ENCODE results near the gene ANKS3. TPM values are rescaled to one million over a fixed set of nuclear protein-coding genes. Genes with fewer than 3 reads are reported as not detected.

The ANKS3 gene
- total RNA-seq, 2 experiments from 2014 or later = 17.6 to 21.7 TPM

- DNase-seq (ENCODE audit: low spot score) = no peak
- Histone ChIP-seq H3K4me2 (ENCODE audit: low read length) (no peak overlapping the region), H3K9me2 (ENCODE audit: insufficient read depth, low read length) (no peaks in the 10 kb centered on the region), H3K36me3 (ENCODE audit: insufficient read depth, low read length) (no peaks in the 10 kb centered on the region), H3K79me2 (ENCODE audit: insufficient read depth, low read depth, low read length) (no peaks in the 10 kb centered on the region), H3K27ac (ENCODE audit: low read depth, low read length, poor library complexity, severe bottlenecking) (no peak overlapping the region), H3K4me3 (ENCODE audit: low read depth, low read length, poor library complexity, severe bottlenecking) (no peak overlapping the region), H3K9me3 (ENCODE audit: low read length) (no peaks in the 10 kb centered on the region), H2AFZ (ENCODE audit: low read length) (no peak overlapping the region), H3K4me1 (ENCODE audit: insufficient read depth, low read length, poor library complexity, severe bottlenecking) (no peaks in the 10 kb centered on the region), H4K20me1 (ENCODE audit: insufficient read depth, low read length) (no peaks in the 10 kb centered on the region)
- no peak for TF ChIP-seq EZH2phosphoT487 (IDR thresholded peaks at IDR 0.05; ENCODE audit: borderline replicate concordance, low read depth, low read length)
- TF ChIP-seq CTCF (conservative IDR thresholded peaks at IDR 0.05; ENCODE audit: low read length) = no peak
- intact Hi-C loops (cut with micrococcal nuclease; ENCODE audit: unreplicated experiment) = no loop called here
- no TSS peak for BruUV-seq (replicated peaks)
- ChIA-PET POLR2A (no interaction called here), CTCF (ENCODE audit: unreplicated experiment) (no interaction called here)
These were observed 48.1 kb downstream of the ANKS3 start for GRCh38 chr16:4685776-4686496.

GRCh38 chr16:4685292-4685691 lies 48.8 kb downstream of the ANKS3 start:
- no peak overlapping the region for H2AFZ ChIP-seq (ENCODE audit: low read length)
- no peak overlapping the region for H3K4me3 ChIP-seq (ENCODE audit: low read depth, low read length, poor library complexity, severe bottlenecking)
- intact Hi-C loops (cut with micrococcal nuclease; ENCODE audit: unreplicated experiment) = no loop called here
- H3K27ac ChIP-seq (ENCODE audit: low read depth, low read length, poor library complexity, severe bottlenecking) = no peak overlapping the region
- H3K9me2 ChIP-seq (ENCODE audit: insufficient read depth, low read length) = no peaks in the 10 kb centered on the region
- H4K20me1 ChIP-seq (ENCODE audit: insufficient read depth, low read length) = no peaks in the 10 kb centered on the region
- H3K36me3 ChIP-seq (ENCODE audit: insufficient read depth, low read length) = no peaks in the 10 kb centered on the region
- POLR2A ChIA-PET = no interaction called here
- no peak for DNase-seq (ENCODE audit: low spot score)
- no peak overlapping the region for H3K4me2 ChIP-seq (ENCODE audit: low read length)
- no peaks in the 10 kb centered on the region for H3K9me3 ChIP-seq (ENCODE audit: low read length)
- TF ChIP-seq CTCF (conservative IDR thresholded peaks at IDR 0.05; ENCODE audit: low read length) = no peak
- TF ChIP-seq EZH2phosphoT487 (IDR thresholded peaks at IDR 0.05; ENCODE audit: borderline replicate concordance, low read depth, low read length) = no peak
- no peaks in the 10 kb centered on the region for H3K79me2 ChIP-seq (ENCODE audit: insufficient read depth, low read depth, low read length)
- no peaks in the 10 kb centered on the region for H3K4me1 ChIP-seq (ENCODE audit: insufficient read depth, low read length, poor library complexity, severe bottlenecking)
- BruUV-seq (replicated peaks) = no TSS peak
- CTCF ChIA-PET (ENCODE audit: unreplicated experiment) = no interaction called here

GRCh38 chr16:4684763-4685162 lies 49.3 kb downstream of the ANKS3 start:
- no peaks in the 10 kb centered on the region for H3K79me2 ChIP-seq (ENCODE audit: insufficient read depth, low read depth, low read length)
- H4K20me1 ChIP-seq (ENCODE audit: insufficient read depth, low read length) = no peaks in the 10 kb centered on the region
- ChIA-PET CTCF (ENCODE audit: unreplicated experiment) (no interaction called here), POLR2A (no interaction called here)
- H3K9me2 ChIP-seq (ENCODE audit: insufficient read depth, low read length) = no peaks in the 10 kb centered on the region
- H3K4me2 ChIP-seq (ENCODE audit: low read length) = no peak overlapping the region
- no peak for DNase-seq (ENCODE audit: low spot score)
- no peak overlapping the region for H3K27ac ChIP-seq (ENCODE audit: low read depth, low read length, poor library complexity, severe bottlenecking)
- BruUV-seq (replicated peaks) = no TSS peak
- H3K4me3 ChIP-seq (ENCODE audit: low read depth, low read length, poor library complexity, severe bottlenecking) = no peak overlapping the region
- no peaks in the 10 kb centered on the region for H3K4me1 ChIP-seq (ENCODE audit: insufficient read depth, low read length, poor library complexity, severe bottlenecking)
- no peak for TF ChIP-seq CTCF (conservative IDR thresholded peaks at IDR 0.05; ENCODE audit: low read length)
- TF ChIP-seq EZH2phosphoT487 (IDR thresholded peaks at IDR 0.05; ENCODE audit: borderline replicate concordance, low read depth, low read length) = no peak
- intact Hi-C loops (cut with micrococcal nuclease; ENCODE audit: unreplicated experiment) = no loop called here
- no peak overlapping the region for H2AFZ ChIP-seq (ENCODE audit: low read length)
- no peaks in the 10 kb centered on the region for H3K36me3 ChIP-seq (ENCODE audit: insufficient read depth, low read length)
- H3K9me3 ChIP-seq (ENCODE audit: low read length) = no peaks in the 10 kb centered on the region
